ENCODE measurements around the gene TLE6. TPM values are rescaled to one million over a fixed set of nuclear protein-coding genes. Genes with fewer than 3 reads are reported as not detected.
"Not testable (repeated sequence)": the region's sequence is repeated elsewhere in the genome, so short reads cannot be mapped to it uniquely, and the experiment has no call there.

Gene TLE6
- total RNA-seq, 2 experiments from 2014 or later, result 4.4 to 5.4 TPM

- peaks cover 13% of the 10 kb centered on the region for H3K4me1 Mint-ChIP-seq
- no peaks in the 10 kb centered on the region for H3K36me3 Mint-ChIP-seq
- H3K4me3 Mint-ChIP-seq, result no peak overlapping the region
- no peaks in the 10 kb centered on the region for H3K9me3 Mint-ChIP-seq
- ATAC-seq (ENCODE audit: low read depth) (no peak), DNase-seq (no peak)
- H3K27me3 Mint-ChIP-seq, result peaks cover 66% of the 10 kb centered on the region
- H3K27ac Mint-ChIP-seq, result no peak overlapping the region
- POLR2A ChIA-PET, result no interaction called here
Measured at GRCh38 chr19:3031607-3031867, 54.2 kb downstream of the TLE6 start.

- Mint-ChIP-seq H3K27ac (no peak overlapping the region), H3K4me1 (peaks cover 16% of the 10 kb centered on the region), H3K36me3 (no peaks in the 10 kb centered on the region), H3K4me3 (peak overlapping the region; percentile 38), H3K27me3 (peaks cover 52% of the 10 kb centered on the region), H3K9me3 (no peaks in the 10 kb centered on the region)
- DNase-seq (no peak), ATAC-seq (ENCODE audit: low read depth) (no peak)
- POLR2A ChIA-PET, result no interaction called here
Measured at GRCh38 chr19:3033595-3034405, 56.4 kb downstream of the TLE6 start.

GRCh38 chr19:3034406-3034655 is 57.0 kb downstream of the TLE6 start:
- POLR2A ChIA-PET, result interaction anchor here (3.9 kb wide), 1 partner anchor 27 kb away, joined by 49 read pairs; the partner anchor contains the start of gene TLE5
- H3K27ac Mint-ChIP-seq, result no peak overlapping the region
- H3K4me1 Mint-ChIP-seq, result peaks cover 16% of the 10 kb centered on the region
- peak overlapping the region; percentile 83 for H3K4me3 Mint-ChIP-seq
- no peaks in the 10 kb centered on the region for H3K36me3 Mint-ChIP-seq
- H3K27me3 Mint-ChIP-seq, result peaks cover 51% of the 10 kb centered on the region
- no peak for DNase-seq
- no peaks in the 10 kb centered on the region for H3K9me3 Mint-ChIP-seq
- ATAC-seq (ENCODE audit: low read depth), result no peak

GRCh38 chr19:3034656-3035541 is 57.5 kb downstream of the TLE6 start:
- ATAC-seq (ENCODE audit: low read depth), result peak; percentile 13
- POLR2A ChIA-PET, result interaction anchor here (0.8 to 3.9 kb wide), 10 partner anchors 13 to 763 kb away, joined by 3 to 49 read pairs (median 4); partner anchors contain the start of genes THOP1, TLE5, TLE6 and ZNF57

GRCh38 chr19:3035542-3036118 is 58.3 kb downstream of the TLE6 start:
- ATAC-seq (ENCODE audit: low read depth), result peak; percentile 95
- Mint-ChIP-seq H3K27me3 (peaks cover 38% of the 10 kb centered on the region), H3K36me3 (no peaks in the 10 kb centered on the region), H3K4me1 (peaks cover 16% of the 10 kb centered on the region), H3K27ac (peak overlapping the region; percentile 96), H3K9me3 (no peaks in the 10 kb centered on the region), H3K4me3 (peak overlapping the region; percentile 83)
- DNase-seq, result peak; percentile 88
- POLR2A ChIA-PET, result interaction anchor here (0.7 to 3.9 kb wide), 17 partner anchors 13 to 763 kb away, joined by 3 to 49 read pairs (median 4); partner anchors contain the start of genes THOP1, TLE5, TLE6 and ZNF57

More at GRCh38 chr19:3034656-3035541, 57.5 kb downstream of the TLE6 start:
- H3K4me1 Mint-ChIP-seq, result peaks cover 16% of the 10 kb centered on the region
- DNase-seq, result peak; percentile 64
- H3K27me3 Mint-ChIP-seq, result peaks cover 45% of the 10 kb centered on the region
- no peaks in the 10 kb centered on the region for H3K36me3 Mint-ChIP-seq
- no peaks in the 10 kb centered on the region for H3K9me3 Mint-ChIP-seq
- peak overlapping the region; percentile 96 for H3K27ac Mint-ChIP-seq
- H3K4me3 Mint-ChIP-seq, result peak overlapping the region; percentile 83

GRCh38 chr19:3036119-3036976 is 59.0 kb downstream of the TLE6 start:
- peaks cover 16% of the 10 kb centered on the region for H3K4me1 Mint-ChIP-seq
- H3K36me3 Mint-ChIP-seq, result no peaks in the 10 kb centered on the region
- H3K27ac Mint-ChIP-seq, result peak overlapping the region; percentile 96
- ATAC-seq (ENCODE audit: low read depth), result peak; percentile 47
- H3K4me3 Mint-ChIP-seq, result peak overlapping the region; percentile 83
- POLR2A ChIA-PET, result interaction anchor here (0.6 to 3.9 kb wide), 18 partner anchors 14 to 971 kb away, joined by 3 to 49 read pairs (median 4); partner anchors contain the start of genes THOP1, TLE5, TLE6 and ZNF57
- DNase-seq, result peak; percentile 84
- no peaks in the 10 kb centered on the region for H3K9me3 Mint-ChIP-seq
- H3K27me3 Mint-ChIP-seq, result peaks cover 31% of the 10 kb centered on the region

- H3K36me3 Mint-ChIP-seq; DNase-seq; ATAC-seq (ENCODE audit: low read depth); H3K9me3 Mint-ChIP-seq: not testable (repeated sequence)
- peak overlapping the region; percentile 83 for H3K4me3 Mint-ChIP-seq
- peaks cover 25% of the 10 kb centered on the region for H3K27me3 Mint-ChIP-seq
- peaks cover 17% of the 10 kb centered on the region for H3K4me1 Mint-ChIP-seq
- POLR2A ChIA-PET, result interaction anchor here (0.6 to 3.9 kb wide), 8 partner anchors 16 to 970 kb away, joined by 3 to 49 read pairs (median 6); partner anchors contain the start of gene TLE5
- H3K27ac Mint-ChIP-seq, result peak overlapping the region; percentile 20
Measured at GRCh38 chr19:3036977-3037544, 59.7 kb downstream of the TLE6 start.

- Mint-ChIP-seq H3K27me3 (peaks cover 13% of the 10 kb centered on the region), H3K9me3 (no peaks in the 10 kb centered on the region), H3K27ac (no peak overlapping the region), H3K4me1 (peaks cover 21% of the 10 kb centered on the region), H3K36me3 (no peaks in the 10 kb centered on the region), H3K4me3 (no peak overlapping the region)
- ATAC-seq (ENCODE audit: low read depth) (no peak), DNase-seq (no peak)
- POLR2A ChIA-PET, result interaction anchor here (1.2 to 3.9 kb wide), 2 partner anchors 11 to 24 kb away, joined by 3 to 49 read pairs; partner anchors contain the start of gene TLE5
Measured at GRCh38 chr19:3038214-3038613, 60.9 kb downstream of the TLE6 start.

GRCh38 chr19:3039125-3039524 is 61.8 kb downstream of the TLE6 start:
- Mint-ChIP-seq H3K4me1 (peaks cover 21% of the 10 kb centered on the region), H3K4me3 (no peak overlapping the region), H3K36me3 (no peaks in the 10 kb centered on the region), H3K27me3 (peaks cover 5% of the 10 kb centered on the region), H3K9me3 (no peaks in the 10 kb centered on the region), H3K27ac (no peak overlapping the region)
- DNase-seq, result no peak
- no peak for ATAC-seq (ENCODE audit: low read depth)
- POLR2A ChIA-PET, result interaction anchor here (0.6 to 1.6 kb wide), 5 partner anchors 12 to 21 kb away, joined by 3 to 6 read pairs (median 3); no protein-coding TSS in a partner anchor

GRCh38 chr19:3039641-3040077 is 62.3 kb downstream of the TLE6 start:
- no peak for DNase-seq
- Mint-ChIP-seq H3K27ac (no peak overlapping the region), H3K4me1 (peaks cover 15% of the 10 kb centered on the region), H3K27me3 (no peaks in the 10 kb centered on the region), H3K9me3 (no peaks in the 10 kb centered on the region), H3K4me3 (no peak overlapping the region), H3K36me3 (no peaks in the 10 kb centered on the region)
- POLR2A ChIA-PET, result interaction anchor here (0.6 to 1.6 kb wide), 5 partner anchors 11 to 21 kb away, joined by 3 to 6 read pairs (median 3); no protein-coding TSS in a partner anchor
- no peak for ATAC-seq (ENCODE audit: low read depth)

GRCh38 chr19:3041327-3041726 is 64.0 kb downstream of the TLE6 start:
- Mint-ChIP-seq H3K4me1 (peaks cover 9% of the 10 kb centered on the region), H3K36me3 (no peaks in the 10 kb centered on the region), H3K9me3 (no peaks in the 10 kb centered on the region), H3K27me3 (no peaks in the 10 kb centered on the region), H3K27ac (no peak overlapping the region), H3K4me3 (no peak overlapping the region)
- ATAC-seq (ENCODE audit: low read depth) (no peak), DNase-seq (no peak)
- POLR2A ChIA-PET, result interaction anchor here (2.5 kb wide), 1 partner anchor 11 kb away, joined by 15 read pairs; no protein-coding TSS in a partner anchor
